ENCODE measurements around the gene TMEM214. TPM values are rescaled to one million over a fixed set of nuclear protein-coding genes. Genes with fewer than 3 reads are reported as not detected.

The TMEM214 gene
- total RNA-seq, 1 donor from 2014 or later = 62.9 TPM

- Histone ChIP-seq H3K36me3 (peaks cover 48% of the 10 kb centered on the region), H3K27me3 (ENCODE audit: low read depth) (no peaks in the 10 kb centered on the region), H3K27ac (no peak overlapping the region), H3K4me1 (peaks cover 14% of the 10 kb centered on the region), H3K4me3 (no peak overlapping the region), H3K9me3 (no peaks in the 10 kb centered on the region)
- ATAC-seq = no peak
- no peak for TF ChIP-seq CTCF (IDR thresholded peaks at IDR 0.05)
- intact Hi-C loops (cut with DNase I) = no loop called here
- DNase-seq = no peak
Observed at GRCh38 chr2:27053321-27053720, 20.6 kb downstream of the TMEM214 start.

GRCh38 chr2:27053776-27054175 is 21.0 kb downstream of the TMEM214 start:
- DNase-seq (no peak), ATAC-seq (no peak)
- Histone ChIP-seq H3K27me3 (ENCODE audit: low read depth) (no peaks in the 10 kb centered on the region), H3K9me3 (no peaks in the 10 kb centered on the region), H3K36me3 (peaks cover 52% of the 10 kb centered on the region), H3K4me3 (no peak overlapping the region), H3K4me1 (peaks cover 14% of the 10 kb centered on the region), H3K27ac (no peak overlapping the region)
- intact Hi-C loops (cut with DNase I) = no loop called here
- TF ChIP-seq CTCF (IDR thresholded peaks at IDR 0.05) = no peak

GRCh38 chr2:27054721-27055120 is 22.0 kb downstream of the TMEM214 start:
- Histone ChIP-seq H3K4me3 (no peak overlapping the region), H3K27ac (no peak overlapping the region), H3K36me3 (peaks cover 59% of the 10 kb centered on the region), H3K4me1 (peaks cover 8% of the 10 kb centered on the region), H3K27me3 (ENCODE audit: low read depth) (no peaks in the 10 kb centered on the region), H3K9me3 (no peaks in the 10 kb centered on the region)
- DNase-seq (no peak), ATAC-seq (no peak)
- intact Hi-C loops (cut with DNase I) = no loop called here
- no peak for TF ChIP-seq CTCF (IDR thresholded peaks at IDR 0.05)

GRCh38 chr2:27057184-27057583 is 24.4 kb downstream of the TMEM214 start:
- no peak overlapping the region for H3K27ac ChIP-seq
- DNase-seq (no peak), ATAC-seq (no peak)
- peaks cover 66% of the 10 kb centered on the region for H3K36me3 ChIP-seq
- H3K4me1 ChIP-seq = peaks cover 2% of the 10 kb centered on the region
- no peak overlapping the region for H3K4me3 ChIP-seq
- intact Hi-C loops (cut with DNase I) = no loop called here
- H3K9me3 ChIP-seq = no peaks in the 10 kb centered on the region
- no peak for TF ChIP-seq CTCF (IDR thresholded peaks at IDR 0.05)
- H3K27me3 ChIP-seq (ENCODE audit: low read depth) = no peaks in the 10 kb centered on the region

- intact Hi-C loops (cut with DNase I) = no loop called here
- DNase-seq = no peak
- peaks cover 66% of the 10 kb centered on the region for H3K36me3 ChIP-seq
- H3K9me3 ChIP-seq = no peaks in the 10 kb centered on the region
- no peak overlapping the region for H3K4me3 ChIP-seq
- no peak overlapping the region for H3K27ac ChIP-seq
- H3K4me1 ChIP-seq = no peaks in the 10 kb centered on the region
- ATAC-seq = peak in 1 of 2 donors; percentile 19
- H3K27me3 ChIP-seq (ENCODE audit: low read depth) = no peaks in the 10 kb centered on the region
- no peak for TF ChIP-seq CTCF (IDR thresholded peaks at IDR 0.05)
Observed at GRCh38 chr2:27058210-27058609, 25.4 kb downstream of the TMEM214 start.
